Dendritic cell treated with granulocyte-macrophage colony-stimulating factor and Interleukin-4, amounts not matched to agents 40 ng/mL and 50 ng/mL, for 4 days (primary cell): ENCODE results near the gene PRDM5.

ENCODE experiments used
- H3K27ac Mint-ChIP-seq: one replicate; pipeline ENCODE4 v1.8.0; 2022; ENCODE audit warnings: mild to moderate bottlenecking, mixed read lengths
- H3K27me3 Mint-ChIP-seq: one replicate; pipeline ENCODE4 v1.8.0; 2022; ENCODE audit warnings: mild to moderate bottlenecking, mixed read lengths
- H3K36me3 Mint-ChIP-seq: one replicate; pipeline ENCODE4 v1.8.0; 2022; ENCODE audit warnings: low read depth, mixed read lengths
- H3K4me1 Mint-ChIP-seq: one replicate; pipeline ENCODE4 v1.8.0; 2022; ENCODE audit warnings: low read depth, mixed read lengths
- H3K4me3 Mint-ChIP-seq: one replicate; pipeline ENCODE4 v1.8.0; 2022; ENCODE audit warnings: mild to moderate bottlenecking, moderate library complexity, mixed read lengths
- H3K9me3 Mint-ChIP-seq: one replicate; pipeline ENCODE4 v1.8.0; 2022; ENCODE audit warnings: mixed read lengths
- intact Hi-C: fragments of 100-400 bp; cut with micrococcal nuclease; formaldehyde crosslinking; loops from one replicate; pipeline ENCODE4 v1.15.0; 2022

Gene PRDM5

DNA sequence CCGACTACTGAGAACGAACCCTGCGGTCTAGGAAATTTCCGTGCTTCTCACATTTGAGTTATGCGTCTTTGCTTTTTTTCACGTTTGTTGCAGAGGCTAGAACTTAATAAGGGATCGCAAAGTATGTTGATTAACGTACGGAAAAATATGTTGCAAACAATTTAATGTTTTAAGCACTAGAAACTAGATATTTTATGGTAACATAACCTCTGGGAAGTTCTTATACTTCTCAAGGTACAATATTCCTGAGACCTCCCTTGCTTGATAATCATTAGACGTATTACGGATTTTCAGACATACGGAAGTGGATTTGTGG is 639 bp upstream of the PRDM5 start:
- intact Hi-C loops: no loop called here
- H3K36me3 Mint-ChIP-seq: no peaks in the 10 kb centered on the region
- H3K27me3 Mint-ChIP-seq: peaks cover 39% of the 10 kb centered on the region
- no peak overlapping the region for H3K27ac Mint-ChIP-seq
- peak overlapping the region; percentile 52 for H3K4me3 Mint-ChIP-seq
- H3K9me3 Mint-ChIP-seq: no peaks in the 10 kb centered on the region
- peaks cover 10% of the 10 kb centered on the region for H3K4me1 Mint-ChIP-seq

- Mint-ChIP-seq H3K9me3 (no peaks in the 10 kb centered on the region), H3K4me3 (peak overlapping the region; percentile 77), H3K4me1 (peaks cover 10% of the 10 kb centered on the region), H3K27me3 (peaks cover 42% of the 10 kb centered on the region), H3K36me3 (no peaks in the 10 kb centered on the region), H3K27ac (no peak overlapping the region)
- intact Hi-C loops: no loop called here
These were observed 808 bp downstream of the PRDM5 start for GRCh38 chr4:120921456-120922380.

- intact Hi-C loops: no loop called here
- H3K4me1 Mint-ChIP-seq: peaks cover 10% of the 10 kb centered on the region
- H3K9me3 Mint-ChIP-seq: no peaks in the 10 kb centered on the region
- no peak overlapping the region for H3K4me3 Mint-ChIP-seq
- H3K36me3 Mint-ChIP-seq: no peaks in the 10 kb centered on the region
- H3K27me3 Mint-ChIP-seq: peaks cover 40% of the 10 kb centered on the region
- H3K27ac Mint-ChIP-seq: no peak overlapping the region
These were observed 1.9 kb downstream of the PRDM5 start for GRCh38 chr4:120920666-120921065.

- Mint-ChIP-seq H3K9me3 (no peaks in the 10 kb centered on the region), H3K4me1 (peaks cover 10% of the 10 kb centered on the region), H3K36me3 (no peaks in the 10 kb centered on the region), H3K27ac (no peak overlapping the region), H3K27me3 (peaks cover 37% of the 10 kb centered on the region), H3K4me3 (no peak overlapping the region)
- intact Hi-C loops: no loop called here
These were observed 3.2 kb downstream of the PRDM5 start for GRCh38 chr4:120919358-120919757.

DNA sequence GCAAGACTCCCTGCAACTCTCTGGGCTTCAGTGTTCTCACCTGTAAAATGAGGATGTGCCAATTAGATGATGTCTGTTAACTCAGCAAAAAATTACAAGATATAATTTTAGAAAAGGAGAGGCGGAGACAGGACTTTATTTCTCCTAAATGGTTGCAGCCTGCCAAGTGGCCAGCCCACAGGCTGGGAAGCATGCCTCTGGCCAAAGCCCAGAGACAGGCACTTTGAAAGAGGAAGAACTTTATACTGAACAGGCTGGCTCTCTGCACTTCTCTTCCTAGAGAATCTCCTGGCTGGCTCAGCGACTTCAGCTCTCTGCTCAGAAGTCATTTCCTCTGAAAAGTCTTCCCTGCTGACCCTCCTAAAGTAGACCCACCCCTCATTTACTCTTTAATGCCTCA is 3.7 kb downstream of the PRDM5 start:
- intact Hi-C loops: no loop called here
- H3K27me3 Mint-ChIP-seq: peaks cover 33% of the 10 kb centered on the region
- no peaks in the 10 kb centered on the region for H3K36me3 Mint-ChIP-seq
- H3K9me3 Mint-ChIP-seq: no peaks in the 10 kb centered on the region
- H3K4me1 Mint-ChIP-seq: peaks cover 10% of the 10 kb centered on the region
- H3K27ac Mint-ChIP-seq: no peak overlapping the region
- no peak overlapping the region for H3K4me3 Mint-ChIP-seq

DNA sequence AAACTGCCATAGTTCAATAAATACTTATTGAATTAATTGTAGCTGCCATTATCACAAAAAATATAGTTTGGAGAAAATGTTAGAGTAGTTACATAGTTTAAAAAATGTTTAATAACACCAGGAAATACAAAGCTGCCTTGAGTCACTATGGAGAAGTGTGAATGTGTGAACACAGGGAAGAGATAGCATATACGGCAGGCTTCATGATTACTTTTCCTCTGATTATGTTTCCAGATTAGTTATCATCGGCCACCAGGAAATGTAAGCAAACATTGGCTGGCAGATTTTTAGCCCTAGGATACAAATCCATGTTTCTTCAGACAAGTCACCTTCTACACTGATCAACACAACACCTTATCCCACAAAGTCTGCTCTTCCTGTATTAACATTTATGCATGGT is 4.4 kb downstream of the PRDM5 start:
- Mint-ChIP-seq H3K27me3 (peaks cover 27% of the 10 kb centered on the region), H3K27ac (no peak overlapping the region), H3K4me1 (peaks cover 10% of the 10 kb centered on the region), H3K36me3 (no peaks in the 10 kb centered on the region), H3K9me3 (no peaks in the 10 kb centered on the region), H3K4me3 (no peak overlapping the region)
- intact Hi-C loops: no loop called here

GRCh38 chr4:120916937-120917336 is 5.6 kb downstream of the PRDM5 start:
- peaks cover 18% of the 10 kb centered on the region for H3K27me3 Mint-ChIP-seq
- no peak overlapping the region for H3K4me3 Mint-ChIP-seq
- no peaks in the 10 kb centered on the region for H3K36me3 Mint-ChIP-seq
- no peaks in the 10 kb centered on the region for H3K9me3 Mint-ChIP-seq
- H3K4me1 Mint-ChIP-seq: peaks cover 7% of the 10 kb centered on the region
- intact Hi-C loops: no loop called here
- no peak overlapping the region for H3K27ac Mint-ChIP-seq

- H3K36me3 Mint-ChIP-seq: no peaks in the 10 kb centered on the region
- intact Hi-C loops: no loop called here
- H3K9me3 Mint-ChIP-seq: no peaks in the 10 kb centered on the region
- no peak overlapping the region for H3K4me3 Mint-ChIP-seq
- H3K4me1 Mint-ChIP-seq: no peaks in the 10 kb centered on the region
- H3K27ac Mint-ChIP-seq: no peak overlapping the region
- peaks cover 10% of the 10 kb centered on the region for H3K27me3 Mint-ChIP-seq
These were observed 7.2 kb downstream of the PRDM5 start for GRCh38 chr4:120915336-120915735.

DNA sequence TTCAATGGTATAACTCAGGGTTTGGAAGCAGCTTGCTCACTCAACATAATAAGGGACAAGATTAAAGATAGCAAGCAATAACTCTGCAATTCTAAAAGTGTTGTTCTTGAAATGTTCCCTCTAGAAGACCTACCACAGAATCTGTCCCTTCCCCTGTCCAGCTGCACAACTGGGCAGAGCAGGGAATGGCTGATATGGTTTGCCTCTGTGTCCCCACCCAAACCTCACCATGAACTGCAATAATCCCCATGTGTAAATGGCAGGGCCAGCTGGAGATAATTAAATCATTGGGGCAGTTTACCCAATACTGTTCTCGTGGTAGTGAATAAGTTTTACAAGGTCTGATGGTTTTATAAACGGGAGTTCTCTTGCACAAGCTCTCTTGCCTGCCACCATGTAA is 19.1 kb downstream of the PRDM5 start:
- Mint-ChIP-seq H3K27me3 (no peaks in the 10 kb centered on the region), H3K36me3 (no peaks in the 10 kb centered on the region), H3K9me3 (no peaks in the 10 kb centered on the region), H3K27ac (no peak overlapping the region), H3K4me1 (no peaks in the 10 kb centered on the region), H3K4me3 (no peak overlapping the region)
- intact Hi-C loops: no loop called here

- Mint-ChIP-seq H3K9me3 (no peaks in the 10 kb centered on the region), H3K4me3 (no peak overlapping the region), H3K36me3 (no peaks in the 10 kb centered on the region), H3K27ac (no peak overlapping the region), H3K27me3 (no peaks in the 10 kb centered on the region), H3K4me1 (no peaks in the 10 kb centered on the region)
- intact Hi-C loops: no loop called here
These were observed 19.6 kb downstream of the PRDM5 start for GRCh38 chr4:120902925-120903324.

DNA sequence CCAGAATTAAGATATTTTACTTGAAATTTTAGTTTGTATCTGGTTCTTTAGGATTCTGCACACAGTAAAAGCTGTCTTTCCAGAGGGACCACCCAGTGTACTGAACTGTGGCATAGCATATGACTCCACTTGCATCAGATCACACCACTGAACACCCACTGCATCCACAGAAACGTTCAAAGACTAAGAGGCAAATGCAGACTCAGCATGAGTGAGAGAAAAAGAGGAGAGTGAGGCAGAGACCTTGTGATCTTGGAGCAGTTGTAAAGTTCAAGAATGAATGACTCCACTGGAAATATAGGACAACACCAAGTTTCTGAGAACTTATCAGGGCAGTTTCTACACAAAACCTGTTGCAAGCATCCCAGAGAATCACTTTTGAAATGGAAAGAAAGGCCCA is 20.8 kb downstream of the PRDM5 start:
- Mint-ChIP-seq H3K4me3 (no peak overlapping the region), H3K27ac (no peak overlapping the region), H3K4me1 (no peaks in the 10 kb centered on the region), H3K9me3 (no peaks in the 10 kb centered on the region), H3K36me3 (no peaks in the 10 kb centered on the region), H3K27me3 (peaks cover 2% of the 10 kb centered on the region)
- intact Hi-C loops: no loop called here

GRCh38 chr4:120897981-120898719 is 24.4 kb downstream of the PRDM5 start:
- Mint-ChIP-seq H3K27me3 (peaks cover 2% of the 10 kb centered on the region), H3K36me3 (no peaks in the 10 kb centered on the region), H3K4me3 (no peak overlapping the region), H3K9me3 (no peaks in the 10 kb centered on the region), H3K4me1 (no peaks in the 10 kb centered on the region), H3K27ac (no peak overlapping the region)
- intact Hi-C loops: no loop called here

DNA sequence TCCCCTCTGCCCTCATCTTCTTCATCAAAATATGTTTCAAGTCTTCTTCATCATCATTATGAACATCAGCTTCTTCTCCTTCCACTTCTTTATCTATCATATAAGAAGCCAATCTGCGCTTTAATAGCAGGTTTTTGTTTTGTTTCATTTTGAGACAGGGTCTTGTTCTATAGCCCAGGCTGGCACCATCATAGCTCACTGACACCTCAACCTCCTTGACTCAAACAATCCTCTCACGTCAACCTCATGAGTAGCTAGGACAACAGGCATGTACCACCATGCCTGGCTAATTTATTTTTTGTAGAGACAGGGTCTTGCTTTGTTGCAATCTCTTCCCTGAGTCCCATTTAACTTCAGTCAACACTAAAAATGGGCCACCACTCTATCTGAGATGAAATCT is 27.0 kb downstream of the PRDM5 start:
- H3K36me3 Mint-ChIP-seq: no peaks in the 10 kb centered on the region
- peaks cover 17% of the 10 kb centered on the region for H3K9me3 Mint-ChIP-seq
- H3K4me1 Mint-ChIP-seq: no peaks in the 10 kb centered on the region
- intact Hi-C loops: no loop called here
- H3K27me3 Mint-ChIP-seq: peaks cover 2% of the 10 kb centered on the region
- H3K27ac Mint-ChIP-seq: no peak overlapping the region
- no peak overlapping the region for H3K4me3 Mint-ChIP-seq

DNA sequence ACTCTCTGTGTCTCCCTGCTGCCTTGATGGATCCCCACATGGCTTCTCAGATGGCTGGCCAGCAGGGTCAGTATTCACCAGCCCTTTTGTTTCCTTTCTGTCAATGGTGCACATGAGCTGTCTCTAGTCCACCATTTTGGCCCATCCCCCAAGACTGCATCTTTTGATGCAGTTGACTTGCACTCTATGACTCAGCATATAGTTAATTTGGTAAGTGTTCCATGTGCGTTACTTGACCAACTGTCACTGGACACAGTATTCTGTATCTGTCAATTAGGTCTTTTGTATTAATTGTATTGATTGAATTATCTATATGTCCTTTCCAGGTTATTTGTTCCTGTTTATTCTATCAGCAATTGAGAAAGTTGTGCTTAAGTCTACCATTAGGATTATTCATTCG is 29.2 kb downstream of the PRDM5 start:
- Mint-ChIP-seq H3K9me3 (peaks cover 17% of the 10 kb centered on the region), H3K27ac (no peak overlapping the region), H3K36me3 (no peaks in the 10 kb centered on the region), H3K4me1 (no peaks in the 10 kb centered on the region), H3K4me3 (no peak overlapping the region), H3K27me3 (peaks cover 2% of the 10 kb centered on the region)
- intact Hi-C loops: no loop called here
